BLaER1 treated with 17β-estradiol and CSF1 and Interleukin-3, amounts not matched to agents 10 nM and 100 nM (cell line): ENCODE data around the gene POU3F2.
A peak's percentile ranks its signal among the peaks of the same experiment; 100 is the strongest.

Experiments
- H3K27ac ChIP-seq, 11 experiments: shearing (Covaris generic); formaldehyde crosslinking; 2 replicates each; pipeline ENCODE4 v1.8.1; 2022
- H3K27me3 ChIP-seq, 11 experiments: shearing (Covaris generic); formaldehyde crosslinking; 2 replicates each; pipeline ENCODE4 v1.8.1; 2022
- H3K36me3 ChIP-seq, 11 experiments: shearing (Covaris generic); formaldehyde crosslinking; 2 replicates each; pipeline ENCODE4 v1.8.1; 2022
- H3K4me1 ChIP-seq, 10 experiments: shearing (Covaris generic); formaldehyde crosslinking; 2 replicates each; pipeline ENCODE4 v1.8.1; 2022
- H3K4me2 ChIP-seq, 11 experiments: shearing (Covaris generic); formaldehyde crosslinking; 2 replicates each; pipeline ENCODE4 v1.8.1; 2022
- H3K4me3 ChIP-seq, 10 experiments: shearing (Covaris generic); formaldehyde crosslinking; 2 replicates each; pipeline ENCODE4 v1.8.1; 2022
- H3K9ac ChIP-seq, 11 experiments: shearing (Covaris generic); formaldehyde crosslinking; 2 replicates each; pipeline ENCODE4 v1.8.1; 2022
- H3K9me3 ChIP-seq, 11 experiments: shearing (Covaris generic); formaldehyde crosslinking; replicated peaks in 1 of 11; 2 replicates each; pipeline ENCODE4 v1.8.1; 2022
- H4K20me1 ChIP-seq, 11 experiments: shearing (Covaris generic); formaldehyde crosslinking; 2 replicates each; pipeline ENCODE4 v1.8.1; 2022
- Cebpa-rat ChIP-seq, 11 experiments: shearing (Covaris generic); IDR thresholded peaks; 2 replicates each; pipeline ENCODE4 v1.8.1; 2022

POU3F2 gene

GRCh38 chr6:98834060-98835031, at the start of gene POU3F2:
Gene POU3F2, plus strand, starts transcription at chr6:98834574. Its CDS starts 300 bp downstream, at chr6:98834874.
- no peak for TF ChIP-seq Cebpa-rat (IDR thresholded peaks at IDR 0.05)
- Histone ChIP-seq H3K4me3 (peak within 1 kb of the TSS; percentile 51 to 69 (median 60)), H3K9me3 (peaks cover 0 to 25% (median 10%) of the 10 kb centered on the region in 11 experiments; a peak in 13 of 22 replicates), H4K20me1 (peaks cover 0 to 93% (median 75%) of the 10 kb centered on the region in 11 experiments; a peak in 20 of 22 replicates), H3K4me2 (peak within 1 kb of the TSS; percentile 76 to 96 (median 93)), H3K36me3 (no peaks in the 10 kb centered on the region), H3K27ac (no peak within 1 kb of the TSS), H3K27me3 (peaks cover 99 to 100% (median 100%) of the 10 kb centered on the region in 11 experiments), H3K9ac (peak within 1 kb of the TSS in 1 of 11 experiments; percentile 21; a peak in 3 of 22 replicates), H3K4me1 (peaks cover 16 to 31% (median 25%) of the 10 kb centered on the region in 10 experiments)

GRCh38 chr6:98787435-98787834, 46.9 kb upstream of the POU3F2 start:
- Histone ChIP-seq H3K27ac (no peak overlapping the region), H3K4me2 (no peak overlapping the region), H3K4me3 (no peak overlapping the region), H3K4me1 (no peaks in the 10 kb centered on the region), H4K20me1 (no peaks in the 10 kb centered on the region), H3K27me3 (no peaks in the 10 kb centered on the region), H3K9ac (no peak overlapping the region), H3K36me3 (no peaks in the 10 kb centered on the region), H3K9me3 (no peaks in the 10 kb centered on the region)
- TF ChIP-seq Cebpa-rat (IDR thresholded peaks at IDR 0.05) = no peak

GRCh38 chr6:98787961-98788360, 46.4 kb upstream of the POU3F2 start:
- Histone ChIP-seq H3K36me3 (no peaks in the 10 kb centered on the region), H3K4me3 (no peak overlapping the region), H3K4me2 (no peak overlapping the region), H3K9me3 (no peaks in the 10 kb centered on the region), H3K4me1 (no peaks in the 10 kb centered on the region), H3K27me3 (no peaks in the 10 kb centered on the region), H4K20me1 (no peaks in the 10 kb centered on the region), H3K9ac (no peak overlapping the region), H3K27ac (no peak overlapping the region)
- TF ChIP-seq Cebpa-rat (IDR thresholded peaks at IDR 0.05) = no peak

- Histone ChIP-seq H3K4me1 (no peaks in the 10 kb centered on the region), H3K27me3 (no peaks in the 10 kb centered on the region), H3K4me3 (no peak overlapping the region), H3K9ac (no peak overlapping the region), H3K36me3 (no peaks in the 10 kb centered on the region), H3K9me3 (no peaks in the 10 kb centered on the region), H4K20me1 (no peaks in the 10 kb centered on the region), H3K27ac (no peak overlapping the region), H3K4me2 (no peak overlapping the region)
- no peak for TF ChIP-seq Cebpa-rat (IDR thresholded peaks at IDR 0.05)
Measured at GRCh38 chr6:98794307-98794842, 40.0 kb upstream of the POU3F2 start.

GRCh38 chr6:98797217-98797994, 37.0 kb upstream of the POU3F2 start:
- Histone ChIP-seq H3K4me3 (no peak overlapping the region), H3K27ac (no peak overlapping the region), H3K4me2 (no peak overlapping the region), H3K27me3 (no peaks in the 10 kb centered on the region), H3K9me3 (no peaks in the 10 kb centered on the region), H4K20me1 (no peaks in the 10 kb centered on the region), H3K36me3 (no peaks in the 10 kb centered on the region), H3K9ac (no peak overlapping the region), H3K4me1 (no peaks in the 10 kb centered on the region)
- TF ChIP-seq Cebpa-rat (IDR thresholded peaks at IDR 0.05) = no peak

- Histone ChIP-seq H3K9ac (no peak overlapping the region), H3K27me3 (no peaks in the 10 kb centered on the region), H3K4me1 (no peaks in the 10 kb centered on the region), H3K4me3 (no peak overlapping the region), H3K4me2 (no peak overlapping the region), H3K9me3 (no peaks in the 10 kb centered on the region; a peak in 1 of 22 replicates), H4K20me1 (no peaks in the 10 kb centered on the region), H3K27ac (no peak overlapping the region), H3K36me3 (no peaks in the 10 kb centered on the region)
- no peak for TF ChIP-seq Cebpa-rat (IDR thresholded peaks at IDR 0.05)
Measured at GRCh38 chr6:98800866-98801265, 33.5 kb upstream of the POU3F2 start.

- no peak overlapping the region for H3K4me2 ChIP-seq
- no peak overlapping the region for H3K27ac ChIP-seq
- H3K4me3 ChIP-seq = no peak overlapping the region
- no peaks in the 10 kb centered on the region for H3K36me3 ChIP-seq
- H3K27me3 ChIP-seq = no peaks in the 10 kb centered on the region
- H3K9ac ChIP-seq = no peak overlapping the region
- H3K4me1 ChIP-seq = no peaks in the 10 kb centered on the region
- H4K20me1 ChIP-seq = no peaks in the 10 kb centered on the region
- no peak for TF ChIP-seq Cebpa-rat (IDR thresholded peaks at IDR 0.05)
- H3K9me3 ChIP-seq = no peaks in the 10 kb centered on the region; a peak in 1 of 22 replicates
Measured at GRCh38 chr6:98808541-98809210, 25.7 kb upstream of the POU3F2 start.

GRCh38 chr6:98812220-98812619, 22.2 kb upstream of the POU3F2 start:
- H4K20me1 ChIP-seq = no peaks in the 10 kb centered on the region
- no peak for TF ChIP-seq Cebpa-rat (IDR thresholded peaks at IDR 0.05)
- H3K9me3 ChIP-seq = peaks cover 0 to 6% (median 3%) of the 10 kb centered on the region in 11 experiments; a peak in 3 of 22 replicates
- no peak overlapping the region for H3K27ac ChIP-seq
- H3K9ac ChIP-seq = no peak overlapping the region
- H3K27me3 ChIP-seq = no peaks in the 10 kb centered on the region
- no peaks in the 10 kb centered on the region for H3K4me1 ChIP-seq
- no peak overlapping the region for H3K4me2 ChIP-seq
- H3K36me3 ChIP-seq = no peaks in the 10 kb centered on the region
- H3K4me3 ChIP-seq = no peak overlapping the region
